GM18499 (cell line): ENCODE data around the gene ADGRL2.

Source experiments
- ATAC-seq: cut with Tn5 transposase; IDR thresholded peaks from one replicate; pipeline ENCODE4 v1.9.1; 2021; ENCODE audit warnings: moderate number of reproducible peaks; ENCODE audit not compliant: insufficient read depth, unreplicated experiment

ADGRL2 gene

GRCh38 chr1:81974222-81974841, 173.6 kb downstream of the ADGRL2 start:
- no peak for ATAC-seq

GRCh38 chr1:81974883-81975555, 174.3 kb downstream of the ADGRL2 start:
- ATAC-seq = no peak

GRCh38 chr1:81976539-81976938, 175.8 kb downstream of the ADGRL2 start:
- no peak for ATAC-seq

GRCh38 chr1:81978945-81979344, 178.2 kb downstream of the ADGRL2 start:
- no peak for ATAC-seq

- no peak for ATAC-seq
These were observed 181.8 kb downstream of the ADGRL2 start for GRCh38 chr1:81982523-81982922.

GRCh38 chr1:81989524-81989923, 188.8 kb downstream of the ADGRL2 start:
- no peak for ATAC-seq

GRCh38 chr1:81990241-81990640, 189.5 kb downstream of the ADGRL2 start:
- ATAC-seq = no peak

- ATAC-seq = no peak
These were observed 197.4 kb downstream of the ADGRL2 start for GRCh38 chr1:81998165-81998564.

GRCh38 chr1:81999364-81999763, 198.6 kb downstream of the ADGRL2 start:
- no peak for ATAC-seq

GRCh38 chr1:82000221-82000620, 199.5 kb downstream of the ADGRL2 start:
- no peak for ATAC-seq

- no peak for ATAC-seq
These were observed 200.6 kb downstream of the ADGRL2 start for GRCh38 chr1:82001345-82001744.

GRCh38 chr1:82007804-82008203, 207.1 kb downstream of the ADGRL2 start:
- ATAC-seq = no peak

GRCh38 chr1:82013702-82014101, 213.0 kb downstream of the ADGRL2 start:
- no peak for ATAC-seq

- ATAC-seq = no peak
These were observed 214.7 kb downstream of the ADGRL2 start for GRCh38 chr1:82015444-82015843.

GRCh38 chr1:82018319-82018718, 217.6 kb downstream of the ADGRL2 start:
- ATAC-seq = no peak

- ATAC-seq = no peak
These were observed 218.8 kb downstream of the ADGRL2 start for GRCh38 chr1:82019508-82019907.

GRCh38 chr1:82030830-82031229, 230.1 kb downstream of the ADGRL2 start:
- ATAC-seq = no peak

GRCh38 chr1:82032068-82032467, 231.3 kb downstream of the ADGRL2 start:
- no peak for ATAC-seq

GRCh38 chr1:82034812-82035211, 234.1 kb downstream of the ADGRL2 start:
- no peak for ATAC-seq
